Occipital lobe (tissue), 2 donors: ENCODE measurements around the gene MAP3K20. TPM values are rescaled to one million over a fixed set of nuclear protein-coding genes. Genes with fewer than 3 reads are reported as not detected.

Experiments
- DNase-seq: peaks from one replicate; lab custom pipeline; 2025; lab: John Stamatoyannopoulos, UW
- total RNA-seq: library from RNA; depleted of rRNA; stranded (reverse); fragments of >200 nt; gene quantifications from one replicate; pipeline ENCODE4 v1.2.3, GENCODE V29; 2014

Gene MAP3K20
- total RNA-seq, 1 donor from 2014 or later, result 14.2 TPM

GRCh38 chr2:173311844-173312606 is 236.4 kb downstream of the MAP3K20 start:
- no peak for DNase-seq
